ENCODE data around the gene AUP1. TPM values are rescaled to one million over a fixed set of nuclear protein-coding genes. Genes with fewer than 3 reads are reported as not detected.

Gene AUP1
- total RNA-seq, 4 donors from 2014 or later: 120 to 157 (median 146) TPM

DNA sequence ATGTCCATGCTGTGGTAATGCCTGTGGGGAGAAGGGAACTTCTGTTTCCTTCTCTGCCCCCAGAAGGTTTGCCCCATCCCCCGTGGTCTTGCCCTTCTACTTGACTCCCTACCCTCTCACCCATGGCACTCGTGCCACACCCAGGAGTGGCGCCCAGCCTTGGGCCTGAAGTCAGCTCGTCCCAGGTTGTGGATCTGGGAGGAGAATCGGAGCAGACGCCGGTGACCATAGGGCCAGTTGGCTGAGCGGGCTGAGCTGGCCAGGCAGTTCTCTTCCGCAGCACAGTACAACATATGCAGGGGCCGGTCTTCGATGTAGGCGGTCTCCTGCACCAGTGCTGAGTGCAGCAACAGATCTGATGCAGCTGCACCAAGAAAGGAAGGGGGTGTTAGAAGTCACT, 4.9 kb upstream of the AUP1 start:
- no peak for DNase-seq (ENCODE audit: low spot score)
- no peak for ATAC-seq (ENCODE audit: low FRiP score)
- TF ChIP-seq, protein P1, sequence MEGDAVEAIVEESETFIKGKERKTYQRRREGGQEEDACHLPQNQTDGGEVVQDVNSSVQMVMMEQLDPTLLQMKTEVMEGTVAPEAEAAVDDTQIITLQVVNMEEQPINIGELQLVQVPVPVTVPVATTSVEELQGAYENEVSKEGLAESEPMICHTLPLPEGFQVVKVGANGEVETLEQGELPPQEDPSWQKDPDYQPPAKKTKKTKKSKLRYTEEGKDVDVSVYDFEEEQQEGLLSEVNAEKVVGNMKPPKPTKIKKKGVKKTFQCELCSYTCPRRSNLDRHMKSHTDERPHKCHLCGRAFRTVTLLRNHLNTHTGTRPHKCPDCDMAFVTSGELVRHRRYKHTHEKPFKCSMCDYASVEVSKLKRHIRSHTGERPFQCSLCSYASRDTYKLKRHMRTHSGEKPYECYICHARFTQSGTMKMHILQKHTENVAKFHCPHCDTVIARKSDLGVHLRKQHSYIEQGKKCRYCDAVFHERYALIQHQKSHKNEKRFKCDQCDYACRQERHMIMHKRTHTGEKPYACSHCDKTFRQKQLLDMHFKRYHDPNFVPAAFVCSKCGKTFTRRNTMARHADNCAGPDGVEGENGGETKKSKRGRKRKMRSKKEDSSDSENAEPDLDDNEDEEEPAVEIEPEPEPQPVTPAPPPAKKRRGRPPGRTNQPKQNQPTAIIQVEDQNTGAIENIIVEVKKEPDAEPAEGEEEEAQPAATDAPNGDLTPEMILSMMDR (IDR thresholded peaks at IDR 0.05): no peak

DNA sequence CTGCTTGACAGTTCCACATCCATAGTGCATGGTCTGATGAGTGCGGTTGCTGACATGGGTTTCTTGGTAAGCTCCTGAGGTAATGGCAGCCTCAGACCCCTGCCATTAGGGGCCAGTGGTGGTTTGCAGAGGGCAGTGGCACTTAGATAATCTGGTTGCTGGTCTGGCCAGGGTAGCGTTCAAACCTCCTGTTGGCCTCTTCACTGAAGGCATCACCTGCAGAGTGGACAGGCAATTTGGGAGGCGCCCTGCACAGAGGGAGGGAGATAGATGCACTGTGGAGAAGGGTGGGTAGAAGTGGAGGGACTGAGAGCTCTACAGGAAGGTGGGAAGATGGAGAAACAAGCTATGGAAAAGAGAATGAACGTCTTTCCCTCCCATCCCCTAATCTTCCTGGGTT, 4.0 kb upstream of the AUP1 start:
- DNase-seq (ENCODE audit: low spot score) (no peak), ATAC-seq (ENCODE audit: low FRiP score) (no peak)
- TF ChIP-seq, protein P1 (IDR thresholded peaks at IDR 0.05): no peak

DNA sequence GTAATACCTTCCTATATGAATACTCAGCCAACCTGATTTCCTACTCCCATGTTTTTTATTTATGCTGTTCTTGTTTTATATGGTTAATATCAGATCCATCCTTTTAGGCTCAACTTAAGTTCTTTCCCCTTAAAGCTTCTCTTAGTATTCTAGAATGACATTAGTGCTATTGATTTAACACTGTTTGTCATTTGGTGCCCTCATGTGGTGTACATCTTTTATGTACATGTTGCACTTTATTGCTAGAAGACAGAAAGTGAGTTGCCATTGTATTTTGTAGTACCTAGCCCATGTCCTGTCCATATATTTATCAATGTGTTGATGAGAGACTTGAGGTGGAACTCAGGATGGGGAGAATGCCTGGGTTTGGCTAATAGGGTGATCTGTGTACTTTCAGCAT, 2.7 kb upstream of the AUP1 start:
- TF ChIP-seq, protein P1 (IDR thresholded peaks at IDR 0.05): no peak
- ATAC-seq (ENCODE audit: low FRiP score) (no peak), DNase-seq (ENCODE audit: low spot score) (no peak)

DNA sequence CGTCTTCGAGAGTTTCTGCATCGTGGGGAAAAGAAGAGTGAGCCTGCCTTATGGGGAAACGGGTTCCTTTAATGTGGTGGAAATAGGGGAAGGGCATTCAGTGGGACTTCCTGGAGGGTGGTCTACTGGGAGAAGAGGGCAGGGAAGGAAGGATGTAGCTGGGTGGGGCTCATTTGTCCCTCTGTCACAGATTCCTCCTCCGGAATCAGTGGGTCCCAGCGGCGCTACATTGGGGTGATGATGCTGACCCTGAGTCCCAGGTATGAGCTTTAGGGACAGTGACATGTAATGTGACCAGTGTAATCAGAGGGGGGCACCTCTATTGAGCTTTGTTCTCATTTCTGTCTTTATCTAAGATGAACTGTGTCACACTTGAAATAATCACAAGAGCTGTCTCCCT, 2.2 kb upstream of the AUP1 start:
- ATAC-seq (ENCODE audit: low FRiP score): no peak
- TF ChIP-seq, protein P1 (IDR thresholded peaks at IDR 0.05): no peak
- peak; percentile 20 for DNase-seq (ENCODE audit: low spot score)

DNA sequence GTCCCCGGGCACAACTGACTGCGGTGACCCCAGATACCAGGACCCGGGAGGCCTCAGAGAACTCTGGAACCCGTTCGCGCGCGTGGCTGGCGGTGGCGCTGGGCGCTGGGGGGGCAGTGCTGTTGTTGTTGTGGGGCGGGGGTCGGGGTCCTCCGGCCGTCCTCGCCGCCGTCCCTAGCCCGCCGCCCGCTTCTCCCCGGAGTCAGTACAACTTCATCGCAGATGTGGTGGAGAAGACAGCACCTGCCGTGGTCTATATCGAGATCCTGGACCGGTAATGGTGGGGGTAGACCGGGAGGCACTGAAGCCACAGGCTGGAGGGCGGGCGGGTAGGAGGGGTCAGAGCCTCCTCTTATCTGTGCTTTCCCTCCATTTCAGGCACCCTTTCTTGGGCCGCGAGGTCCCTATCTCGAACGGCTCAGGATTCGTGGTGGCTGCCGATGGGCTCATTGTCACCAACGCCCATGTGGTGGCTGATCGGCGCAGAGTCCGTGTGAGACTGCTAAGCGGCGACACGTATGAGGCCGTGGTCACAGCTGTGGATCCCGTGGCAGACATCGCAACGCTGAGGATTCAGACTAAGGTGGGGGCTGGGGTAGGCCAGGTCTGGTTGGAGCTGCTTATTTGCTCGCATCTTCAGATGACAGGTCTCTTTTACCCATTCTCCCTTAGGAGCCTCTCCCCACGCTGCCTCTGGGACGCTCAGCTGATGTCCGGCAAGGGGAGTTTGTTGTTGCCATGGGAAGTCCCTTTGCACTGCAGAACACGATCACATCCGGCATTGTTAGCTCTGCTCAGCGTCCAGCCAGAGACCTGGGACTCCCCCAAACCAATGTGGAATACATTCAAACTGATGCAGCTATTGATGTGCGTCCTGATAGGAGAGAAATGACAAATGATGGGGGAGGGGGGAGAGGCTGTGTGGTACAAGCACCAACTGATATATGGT, 1.0 kb upstream of the AUP1 start:
- TF ChIP-seq, protein P1 (IDR thresholded peaks at IDR 0.05): no peak
- peak; percentile 30 for DNase-seq (ENCODE audit: low spot score)
- peak; percentile 25 for ATAC-seq (ENCODE audit: low FRiP score)

DNA sequence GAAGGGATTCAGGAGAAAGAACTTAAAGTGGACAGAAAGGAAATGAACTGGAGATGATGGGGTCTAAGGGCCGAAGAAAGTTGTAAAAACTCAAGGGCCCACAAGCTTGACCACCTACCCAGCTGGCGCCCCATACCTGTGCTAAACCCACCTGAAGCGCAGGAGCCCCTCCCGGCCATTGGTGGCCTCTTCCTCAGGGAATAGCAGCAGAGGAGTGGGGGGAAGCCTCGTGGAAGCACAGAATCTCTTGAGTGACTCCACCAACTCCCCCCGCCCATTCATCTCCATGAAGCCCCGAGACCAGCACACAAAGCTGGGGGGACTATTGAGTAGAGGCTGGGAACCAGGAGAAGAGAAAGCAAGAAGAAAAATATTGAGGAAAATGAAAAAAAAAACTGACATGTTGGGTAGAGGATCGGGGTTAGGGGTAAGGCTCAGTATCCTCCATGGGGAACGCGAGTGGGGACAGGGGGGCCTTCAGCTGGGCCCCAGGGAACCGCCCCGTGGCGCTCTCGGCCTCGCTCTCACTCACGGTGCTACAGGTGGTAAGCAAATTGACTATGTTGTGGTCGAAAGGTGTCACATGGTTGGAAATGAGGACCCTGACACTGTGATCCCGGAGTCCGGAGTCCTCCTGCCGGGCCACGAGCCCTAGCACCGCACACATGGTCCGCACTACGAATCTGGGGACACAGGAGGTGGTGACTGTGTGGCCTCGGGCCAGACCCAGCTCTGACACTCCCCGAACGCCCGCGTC, 728 bp downstream of the AUP1 start:
- DNase-seq (ENCODE audit: low spot score): no peak
- TF ChIP-seq, protein P1 (IDR thresholded peaks at IDR 0.05): no peak
- ATAC-seq (ENCODE audit: low FRiP score): peak; percentile 31

Data from omental fat pad (tissue), 4 donors.